Mesothelial cell of epicardium (in vitro differentiated cells): ENCODE measurements around the gene HIC2. TPM values are rescaled to one million over a fixed set of nuclear protein-coding genes. Genes with fewer than 3 reads are reported as not detected.
A peak's percentile ranks its signal among the peaks of the same experiment; 100 is the strongest.

Source experiments
- DNase-seq, 2 experiments: peaks; one replicate each; pipeline ENCODE4 v3.0.0; 2021; ENCODE audit warnings: low spot score in 2 of 2; ENCODE audit not compliant: unreplicated experiment in 2 of 2
- H3K27ac Mint-ChIP-seq: 2 replicates; pipeline ENCODE4 v1.8.0; 2021; ENCODE audit warnings: mixed read lengths
- H3K27me3 Mint-ChIP-seq: 2 replicates; pipeline ENCODE4 v1.8.0; 2021; ENCODE audit warnings: low read depth, mixed read lengths
- H3K36me3 Mint-ChIP-seq: 2 replicates; pipeline ENCODE4 v1.8.0; 2021; ENCODE audit warnings: mixed read lengths
- H3K4me1 Mint-ChIP-seq: 2 replicates; pipeline ENCODE4 v1.8.0; 2021; ENCODE audit warnings: mixed read lengths
- H3K4me3 Mint-ChIP-seq: 2 replicates; pipeline ENCODE4 v1.8.0; 2021; ENCODE audit warnings: mild to moderate bottlenecking, moderate library complexity, mixed read lengths
- H3K9me3 Mint-ChIP-seq: 2 replicates; pipeline ENCODE4 v1.8.0; 2021; ENCODE audit warnings: mixed read lengths
- CTCF ChIP-seq: fragments of 200-600 bp; sonication (generic); IDR thresholded peaks from one replicate; pipeline ENCODE4 v1.5.0; 2021; ENCODE audit warnings: antibody characterized with exemption; ENCODE audit not compliant: unreplicated experiment
- total RNA-seq: library from RNA; stranded (reverse); gene quantifications from 3 replicates; pipeline ENCODE4 v1.2.1, GENCODE V29; 2021

HIC2 gene
- total RNA-seq, 1 donor from 2014 or later, result 26.6 TPM

- no peak overlapping the region for H3K27ac Mint-ChIP-seq
- H3K9me3 Mint-ChIP-seq, result no peaks in the 10 kb centered on the region
- H3K4me3 Mint-ChIP-seq, result no peak overlapping the region
- H3K36me3 Mint-ChIP-seq, result no peaks in the 10 kb centered on the region
- TF ChIP-seq CTCF, result no peak
- H3K4me1 Mint-ChIP-seq, result peaks cover 20% of the 10 kb centered on the region
- no peak for DNase-seq
- no peaks in the 10 kb centered on the region for H3K27me3 Mint-ChIP-seq
These were observed 29.9 kb downstream of the HIC2 start for GRCh38 chr22:21446827-21447690.

- no peak for DNase-seq
- TF ChIP-seq CTCF, result no peak
- H3K27me3 Mint-ChIP-seq, result no peaks in the 10 kb centered on the region
- H3K4me3 Mint-ChIP-seq, result no peak overlapping the region
- peaks cover 20% of the 10 kb centered on the region for H3K4me1 Mint-ChIP-seq
- no peaks in the 10 kb centered on the region for H3K36me3 Mint-ChIP-seq
- no peaks in the 10 kb centered on the region for H3K9me3 Mint-ChIP-seq
- H3K27ac Mint-ChIP-seq, result no peak overlapping the region
These were observed 30.7 kb downstream of the HIC2 start for GRCh38 chr22:21447694-21448402.

GRCh38 chr22:21448627-21449416 lies 31.7 kb downstream of the HIC2 start:
- peak overlapping the region; percentile 25 for H3K27ac Mint-ChIP-seq

GRCh38 chr22:21449531-21450319 lies 32.6 kb downstream of the HIC2 start:
- Mint-ChIP-seq H3K27me3 (no peaks in the 10 kb centered on the region), H3K9me3 (no peaks in the 10 kb centered on the region), H3K4me3 (no peak overlapping the region), H3K36me3 (no peaks in the 10 kb centered on the region), H3K4me1 (peaks cover 15% of the 10 kb centered on the region), H3K27ac (peak overlapping the region; percentile 69)
- TF ChIP-seq CTCF, result no peak
- DNase-seq, result no peak

More at GRCh38 chr22:21448627-21449416, 31.7 kb downstream of the HIC2 start:
- Mint-ChIP-seq H3K36me3 (no peaks in the 10 kb centered on the region), H3K4me1 (peaks cover 15% of the 10 kb centered on the region), H3K27me3 (no peaks in the 10 kb centered on the region), H3K9me3 (no peaks in the 10 kb centered on the region), H3K4me3 (no peak overlapping the region)
- no peak for TF ChIP-seq CTCF
- no peak for DNase-seq

DNA sequence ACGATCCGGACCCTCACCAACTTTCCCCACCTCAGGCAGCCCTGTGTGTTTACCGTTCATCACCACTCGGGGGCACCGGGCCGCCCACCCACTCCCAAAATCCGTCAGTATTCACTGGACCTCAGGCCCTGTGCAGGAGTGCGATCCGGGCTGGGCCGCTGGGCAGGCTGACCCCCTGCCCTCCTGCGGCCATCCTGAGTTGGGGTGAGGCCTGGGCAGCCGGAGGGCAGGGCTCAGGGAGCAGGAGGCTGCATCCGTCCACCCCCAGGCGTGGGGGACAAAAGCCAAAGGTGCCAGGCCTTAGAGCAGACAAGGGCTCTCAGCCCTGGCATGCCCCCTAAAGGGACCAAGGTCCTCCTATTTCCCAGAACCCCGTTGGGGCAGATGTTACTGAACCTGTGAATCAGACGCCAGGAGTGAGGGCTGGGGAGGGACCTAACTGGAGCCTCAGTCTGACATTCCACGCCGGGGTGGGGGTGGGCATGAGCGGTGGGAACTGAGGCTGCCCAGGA lies 33.2 kb downstream of the HIC2 start:
- no peaks in the 10 kb centered on the region for H3K36me3 Mint-ChIP-seq
- no peak overlapping the region for H3K4me3 Mint-ChIP-seq
- no peak for TF ChIP-seq CTCF
- no peak for DNase-seq
- no peaks in the 10 kb centered on the region for H3K27me3 Mint-ChIP-seq
- peak overlapping the region; percentile 69 for H3K27ac Mint-ChIP-seq
- H3K4me1 Mint-ChIP-seq, result peaks cover 15% of the 10 kb centered on the region
- H3K9me3 Mint-ChIP-seq, result no peaks in the 10 kb centered on the region
